PFSK-1 (cell line): Measurements from ENCODE around the gene BCL6B.

ENCODE experiments used
- FOXP2 ChIP-seq: optimal IDR thresholded peaks from 2 replicates; pipeline ENCODE3; 2011; ENCODE audit warnings: borderline replicate concordance, control low read depth, inconsistent platforms; ENCODE audit not compliant: insufficient read depth; ENCODE audit errors: extremely low read length, extremely low read depth
- POLR2AphosphoS5 ChIP-seq: IDR thresholded peaks from 2 replicates; pipeline ENCODE4 v1.6.1; 2012; ENCODE audit warnings: low read depth, mild to moderate bottlenecking, control low read depth, low read length, moderate library complexity
- REST ChIP-seq, 2 experiments: IDR thresholded peaks; 2 replicates each; pipeline versions ENCODE4 v1.6.1 to v1.8.0; 2011 to 2012; ENCODE audit warnings: low read depth in 2 of 2, low read length in 2 of 2, control low read depth in 1 of 2, inconsistent platforms in 1 of 2, mild to moderate bottlenecking in 1 of 2, moderate library complexity in 1 of 2; ENCODE audit not compliant: insufficient read depth in 1 of 2
- SIN3A ChIP-seq: IDR thresholded peaks from 2 replicates; pipeline ENCODE4 v1.6.1; 2012; ENCODE audit warnings: mild to moderate bottlenecking, low read length, moderate library complexity, borderline replicate concordance; ENCODE audit not compliant: insufficient read depth
- TAF1 ChIP-seq: IDR thresholded peaks from 2 replicates; pipeline ENCODE4 v1.6.1; 2012; ENCODE audit warnings: low read length, control low read depth, borderline replicate concordance; ENCODE audit not compliant: insufficient read depth

BCL6B gene

GRCh38 chr17:7011415-7011814, 11.4 kb upstream of the BCL6B start:
- TF ChIP-seq SIN3A (no peak), TAF1 (no peak), REST (IDR thresholded peaks at IDR 0.05; ENCODE audit: insufficient read depth in 1 of 2, low read depth in 2 of 2, low read length in 2 of 2) (no peak), POLR2AphosphoS5 (no peak), FOXP2 (no peak)

- TF ChIP-seq POLR2AphosphoS5 (no peak), FOXP2 (no peak), TAF1 (no peak), SIN3A (no peak), REST (IDR thresholded peaks at IDR 0.05; ENCODE audit: insufficient read depth in 1 of 2, low read depth in 2 of 2, low read length in 2 of 2) (no peak)
Observed at GRCh38 chr17:7011942-7012254, 11.0 kb upstream of the BCL6B start.

- TF ChIP-seq SIN3A (no peak; the same call in 1 of the 2 replicates), REST (IDR thresholded peaks at IDR 0.05; ENCODE audit: insufficient read depth in 1 of 2, low read depth in 2 of 2, low read length in 2 of 2) (0 out of 4 replicates have a peak, but pooled peaks of 1 of the 2 experiments have one; percentile 3), POLR2AphosphoS5 (peak; percentile 89), FOXP2 (peak; percentile 88), TAF1 (peak; percentile 85; the same call in 1 of the 2 replicates)
Observed at GRCh38 chr17:7014261-7014994, 8.4 kb upstream of the BCL6B start.

- TF ChIP-seq POLR2AphosphoS5 (no peak; the same call in 1 of the 2 replicates), SIN3A (peak; percentile 30; the same call in 1 of the 2 replicates)
Observed at GRCh38 chr17:7014995-7015958, 7.6 kb upstream of the BCL6B start.

- TF ChIP-seq POLR2AphosphoS5 (no peak), REST (IDR thresholded peaks at IDR 0.05; ENCODE audit: insufficient read depth in 1 of 2, low read depth in 2 of 2, low read length in 2 of 2) (no peak), TAF1 (no peak), SIN3A (no peak), FOXP2 (no peak)
Observed at GRCh38 chr17:7016418-7016817, 6.4 kb upstream of the BCL6B start.
